ENCODE data around the gene ANKLE2.

Gene ANKLE2

DNA sequence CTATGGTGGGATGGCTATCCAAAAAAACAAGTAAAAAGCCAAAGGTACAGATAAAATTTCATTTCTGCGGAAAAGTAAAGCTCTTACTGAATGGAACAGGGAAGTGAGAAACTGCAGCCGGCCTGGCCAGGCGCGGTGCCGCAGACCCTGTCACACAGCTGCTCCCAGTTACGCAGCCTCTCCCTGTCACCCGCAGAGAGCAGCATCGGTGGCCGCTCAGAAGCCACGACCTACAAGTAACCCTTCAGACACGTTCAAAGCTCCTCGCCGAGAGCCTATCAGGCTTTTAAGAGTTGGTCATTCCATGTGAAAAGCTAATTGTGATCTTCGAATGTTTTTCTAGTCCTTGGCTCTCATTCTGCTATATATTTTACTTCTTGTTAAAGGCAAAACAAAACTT is 11.0 kb upstream of the ANKLE2 start:
- no peak overlapping the region for H3K4me3 ChIP-seq (ENCODE audit: low read depth, low read length)
- POLR2A ChIA-PET: interaction anchor here (0.7 kb wide), 2 partner anchors 24 to 138 kb away, joined by 5 to 6 read pairs; no protein-coding TSS in a partner anchor
- no peak for TF ChIP-seq ZNF792 (tag by site-specific recombination; IDR thresholded peaks at IDR 0.05)
- no peak for TF ChIP-seq KLF8 (tag by site-specific recombination; IDR thresholded peaks at IDR 0.05)
- TF ChIP-seq ZNF664 (tag by site-specific recombination; IDR thresholded peaks at IDR 0.05): no peak
- TF ChIP-seq ZNF843 (tag by site-specific recombination; IDR thresholded peaks at IDR 0.05): no peak
- TF ChIP-seq ZNF140 (tag by site-specific recombination; IDR thresholded peaks at IDR 0.05): no peak
- no peak for TF ChIP-seq ZBTB48 (tag by site-specific recombination; IDR thresholded peaks at IDR 0.05)
- no peak for TF ChIP-seq ZNF169 (tag by site-specific recombination; IDR thresholded peaks at IDR 0.05)
- no peak for TF ChIP-seq ZNF394 (tag by site-specific recombination; IDR thresholded peaks at IDR 0.05; ENCODE audit: borderline replicate concordance)
- no peak for TF ChIP-seq ZNF416 (tag by site-specific recombination; IDR thresholded peaks at IDR 0.05)
- no peak for TF ChIP-seq ZBTB8A (tag by site-specific recombination; IDR thresholded peaks at IDR 0.05)
- TF ChIP-seq ZNF626 (tag by site-specific recombination; IDR thresholded peaks at IDR 0.05): no peak
- TF ChIP-seq ZNF391 (tag by site-specific recombination; IDR thresholded peaks at IDR 0.05; ENCODE audit: borderline replicate concordance, low read depth): no peak
- no peak for TF ChIP-seq ZNF311 (tag by site-specific recombination; IDR thresholded peaks at IDR 0.05; ENCODE audit: borderline replicate concordance)
- no peak for TF ChIP-seq ZNF404 (tag by site-specific recombination; IDR thresholded peaks at IDR 0.05)
- no peak for TF ChIP-seq ZSCAN4 (tag by site-specific recombination; IDR thresholded peaks at IDR 0.05)
- H3K36me3 ChIP-seq (ENCODE audit: control insufficient read depth in 2 of 2, insufficient read depth in 1 of 2, low read length in 2 of 2): peaks cover 8 to 75% of the 10 kb centered on the region in 2 experiments
- no peak overlapping the region for H3K27ac ChIP-seq (ENCODE audit: extremely low read depth, low read depth, low read length)
- no peaks in the 10 kb centered on the region for H3K4me1 ChIP-seq (ENCODE audit: control insufficient read depth, insufficient read depth, low read length)
- CTCF ChIA-PET: no interaction called here
- H3K9me3 ChIP-seq (ENCODE audit: control insufficient read depth, insufficient read depth, low read depth, low read length): no peaks in the 10 kb centered on the region

DNA sequence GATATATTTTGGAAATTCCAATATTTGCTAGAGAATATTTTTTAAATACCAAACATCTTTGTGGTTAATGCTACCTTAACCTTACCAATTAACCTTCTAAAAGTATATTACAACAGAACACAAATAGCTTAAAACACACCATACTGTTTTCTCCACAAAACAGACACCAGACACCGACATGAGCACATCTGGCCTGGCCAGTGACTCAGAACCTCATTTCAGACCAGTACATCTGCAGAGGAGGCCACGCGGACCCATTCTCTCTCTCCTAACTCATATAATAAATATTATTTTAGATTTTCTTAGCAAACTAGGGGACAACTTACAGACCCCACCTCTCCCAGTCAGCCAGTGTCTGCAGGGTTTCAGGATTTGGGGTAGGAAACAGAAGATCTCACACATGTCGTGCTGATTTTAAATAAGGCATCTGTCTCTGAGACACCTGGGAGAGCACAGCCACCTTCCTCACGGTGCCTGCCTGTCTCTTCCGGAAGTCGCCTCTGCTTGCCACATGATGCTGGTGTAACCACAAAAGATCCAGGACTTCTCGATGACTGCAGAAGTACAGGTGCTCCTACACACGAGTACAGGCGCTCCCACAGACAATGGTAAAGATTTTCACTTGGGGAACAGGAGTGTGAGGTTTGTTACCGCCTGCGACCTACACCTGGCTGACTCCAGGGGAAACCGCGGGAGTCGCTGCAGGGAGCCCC is 9.7 kb upstream of the ANKLE2 start:
- ChIA-PET CTCF (interaction anchor here (0.7 kb wide), 1 partner anchor 52 kb away, joined by 3 read pairs; no protein-coding TSS in a partner anchor), POLR2A (no interaction called here)
- Histone ChIP-seq H3K27ac (ENCODE audit: extremely low read depth, low read depth, low read length) (no peak overlapping the region), H3K9me3 (ENCODE audit: control insufficient read depth, insufficient read depth, low read depth, low read length) (no peaks in the 10 kb centered on the region), H3K4me3 (ENCODE audit: low read depth, low read length) (no peak overlapping the region), H3K36me3 (ENCODE audit: control insufficient read depth in 2 of 2, insufficient read depth in 1 of 2, low read length in 2 of 2) (peaks cover 8 to 62% of the 10 kb centered on the region in 2 experiments), H3K4me1 (ENCODE audit: control insufficient read depth, insufficient read depth, low read length) (no peaks in the 10 kb centered on the region)
- no peak for TF ChIP-seq ZBTB17 (tag by site-specific recombination; IDR thresholded peaks at IDR 0.05)
- TF ChIP-seq, protein P1, sequence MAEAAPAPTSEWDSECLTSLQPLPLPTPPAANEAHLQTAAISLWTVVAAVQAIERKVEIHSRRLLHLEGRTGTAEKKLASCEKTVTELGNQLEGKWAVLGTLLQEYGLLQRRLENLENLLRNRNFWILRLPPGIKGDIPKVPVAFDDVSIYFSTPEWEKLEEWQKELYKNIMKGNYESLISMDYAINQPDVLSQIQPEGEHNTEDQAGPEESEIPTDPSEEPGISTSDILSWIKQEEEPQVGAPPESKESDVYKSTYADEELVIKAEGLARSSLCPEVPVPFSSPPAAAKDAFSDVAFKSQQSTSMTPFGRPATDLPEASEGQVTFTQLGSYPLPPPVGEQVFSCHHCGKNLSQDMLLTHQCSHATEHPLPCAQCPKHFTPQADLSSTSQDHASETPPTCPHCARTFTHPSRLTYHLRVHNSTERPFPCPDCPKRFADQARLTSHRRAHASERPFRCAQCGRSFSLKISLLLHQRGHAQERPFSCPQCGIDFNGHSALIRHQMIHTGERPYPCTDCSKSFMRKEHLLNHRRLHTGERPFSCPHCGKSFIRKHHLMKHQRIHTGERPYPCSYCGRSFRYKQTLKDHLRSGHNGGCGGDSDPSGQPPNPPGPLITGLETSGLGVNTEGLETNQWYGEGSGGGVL (tag by site-specific recombination; IDR thresholded peaks at IDR 0.05): no peak
- no peak for TF ChIP-seq ZFP69B (tag by site-specific recombination; IDR thresholded peaks at IDR 0.05)
- no peak for TF ChIP-seq ZNF555 (tag by site-specific recombination; conservative IDR thresholded peaks at IDR 0.05)
- TF ChIP-seq ZNF404 (tag by site-specific recombination; IDR thresholded peaks at IDR 0.05): no peak
- TF ChIP-seq ZFHX2 (tag by site-specific recombination; conservative IDR thresholded peaks at IDR 0.05): no peak
- no peak for TF ChIP-seq ZNF624 (tag by site-specific recombination; IDR thresholded peaks at IDR 0.05)
- TF ChIP-seq HOXA7 (CRISPR knock-in tag; IDR thresholded peaks at IDR 0.05; ENCODE audit: borderline replicate concordance): no peak
- TF ChIP-seq TRIM28 (IDR thresholded peaks at IDR 0.05; ENCODE audit: borderline replicate concordance, low read length): no peak
- TF ChIP-seq, protein P2, sequence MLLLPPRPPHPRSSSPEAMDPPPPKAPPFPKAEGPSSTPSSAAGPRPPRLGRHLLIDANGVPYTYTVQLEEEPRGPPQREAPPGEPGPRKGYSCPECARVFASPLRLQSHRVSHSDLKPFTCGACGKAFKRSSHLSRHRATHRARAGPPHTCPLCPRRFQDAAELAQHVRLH (tag by site-specific recombination; IDR thresholded peaks at IDR 0.05): no peak
- no peak for TF ChIP-seq ZNF211 (tag by site-specific recombination; IDR thresholded peaks at IDR 0.05; ENCODE audit: low read depth)
